Glutamatergic neuron (in vitro differentiated cells): ENCODE results near the gene FAM167B. TPM values are rescaled to one million over a fixed set of nuclear protein-coding genes. Genes with fewer than 3 reads are reported as not detected.
A peak's percentile ranks its signal among the peaks of the same experiment; 100 is the strongest.

Experiments used
- DNase-seq: peaks from one replicate; pipeline ENCODE4 v3.0.0; 2022
- H3K27ac Mint-ChIP-seq: one replicate; pipeline ENCODE4 v1.8.0; 2020; ENCODE audit warnings: mild to moderate bottlenecking, mixed read lengths, inconsistent platforms; ENCODE audit not compliant: unreplicated experiment
- H3K27me3 Mint-ChIP-seq: one replicate; pipeline ENCODE4 v1.8.0; 2020; ENCODE audit warnings: mild to moderate bottlenecking, moderate library complexity, mixed read lengths, inconsistent platforms; ENCODE audit not compliant: unreplicated experiment
- H3K36me3 Mint-ChIP-seq: one replicate; pipeline ENCODE4 v1.8.0; 2020; ENCODE audit warnings: mild to moderate bottlenecking, mixed read lengths, inconsistent platforms; ENCODE audit not compliant: unreplicated experiment
- H3K4me1 Mint-ChIP-seq: one replicate; pipeline ENCODE4 v1.8.0; 2020; ENCODE audit warnings: mild to moderate bottlenecking, low read depth, mixed read lengths, inconsistent platforms; ENCODE audit not compliant: unreplicated experiment
- H3K4me3 Mint-ChIP-seq: one replicate; pipeline ENCODE4 v1.8.0; 2020; ENCODE audit warnings: mild to moderate bottlenecking, mixed read lengths, inconsistent platforms; ENCODE audit not compliant: unreplicated experiment
- H3K9me3 Mint-ChIP-seq: one replicate; pipeline ENCODE4 v1.8.0; 2020; ENCODE audit warnings: mild to moderate bottlenecking, moderate library complexity, mixed read lengths, inconsistent platforms; ENCODE audit not compliant: unreplicated experiment
- CTCF ChIP-seq: fragments of 200-600 bp; sonication (generic); IDR thresholded peaks from one replicate; pipeline ENCODE4 v1.5.0; 2021; ENCODE audit not compliant: partially characterized antibody, unreplicated experiment
- total RNA-seq: library from RNA; stranded (reverse); fragmentation: NEBNext Ultra II Directional; extraction: Animal tissue kit (Norgen Biotek cat#: 25700); gene quantifications from one replicate; pipeline ENCODE4 v1.2.1, GENCODE V29; 2021; ENCODE audit not compliant: unreplicated experiment

FAM167B gene
- total RNA-seq, 1 donor from 2014 or later = 2.5 TPM

GRCh38 chr1:32224285-32224684, 22.7 kb upstream of the FAM167B start:
- DNase-seq = no peak
- H3K27ac Mint-ChIP-seq = no peak overlapping the region
- H3K4me1 Mint-ChIP-seq = peaks cover 2% of the 10 kb centered on the region
- TF ChIP-seq CTCF = no peak
- H3K36me3 Mint-ChIP-seq = no peaks in the 10 kb centered on the region
- peaks cover 4% of the 10 kb centered on the region for H3K9me3 Mint-ChIP-seq
- peaks cover 2% of the 10 kb centered on the region for H3K27me3 Mint-ChIP-seq
- H3K4me3 Mint-ChIP-seq = no peak overlapping the region

DNA sequence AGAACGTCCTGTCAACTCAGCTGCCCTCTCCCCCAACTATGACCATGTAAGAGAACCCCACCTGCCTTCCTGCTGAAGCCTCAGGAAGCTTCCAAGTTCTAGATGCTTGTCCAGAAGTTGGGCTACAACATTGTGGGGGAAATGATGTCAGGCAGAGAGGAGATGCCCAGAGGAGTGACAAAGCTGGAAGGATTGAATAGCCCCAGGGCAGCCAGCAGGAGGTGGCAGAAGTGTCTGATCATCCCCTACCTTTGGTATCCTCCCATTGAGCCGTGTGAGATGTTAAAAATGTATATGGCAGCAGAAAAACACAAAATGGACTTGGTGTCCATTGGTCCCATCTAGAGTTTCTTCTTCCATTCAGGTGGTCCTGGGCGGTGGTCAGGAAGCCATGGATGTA, 18.3 kb upstream of the FAM167B start:
- no peak for DNase-seq
- no peak for TF ChIP-seq CTCF
- peaks cover 1% of the 10 kb centered on the region for H3K9me3 Mint-ChIP-seq
- no peak overlapping the region for H3K4me3 Mint-ChIP-seq
- no peak overlapping the region for H3K27ac Mint-ChIP-seq
- H3K36me3 Mint-ChIP-seq = no peaks in the 10 kb centered on the region
- H3K4me1 Mint-ChIP-seq = peaks cover 5% of the 10 kb centered on the region
- H3K27me3 Mint-ChIP-seq = no peaks in the 10 kb centered on the region

GRCh38 chr1:32231843-32232432, 15.1 kb upstream of the FAM167B start:
- H3K27ac Mint-ChIP-seq = peak overlapping the region; percentile 17
- peaks cover 2% of the 10 kb centered on the region for H3K9me3 Mint-ChIP-seq
- TF ChIP-seq CTCF = no peak
- peaks cover 9% of the 10 kb centered on the region for H3K4me1 Mint-ChIP-seq
- no peaks in the 10 kb centered on the region for H3K27me3 Mint-ChIP-seq
- DNase-seq = no peak
- H3K4me3 Mint-ChIP-seq = no peak overlapping the region
- no peaks in the 10 kb centered on the region for H3K36me3 Mint-ChIP-seq

GRCh38 chr1:32232558-32233304, 14.3 kb upstream of the FAM167B start:
- peaks cover 9% of the 10 kb centered on the region for H3K4me1 Mint-ChIP-seq
- peaks cover 2% of the 10 kb centered on the region for H3K9me3 Mint-ChIP-seq
- no peak for DNase-seq
- no peak for TF ChIP-seq CTCF
- H3K27ac Mint-ChIP-seq = peak overlapping the region; percentile 30
- H3K36me3 Mint-ChIP-seq = no peaks in the 10 kb centered on the region
- H3K27me3 Mint-ChIP-seq = no peaks in the 10 kb centered on the region
- H3K4me3 Mint-ChIP-seq = no peak overlapping the region

DNA sequence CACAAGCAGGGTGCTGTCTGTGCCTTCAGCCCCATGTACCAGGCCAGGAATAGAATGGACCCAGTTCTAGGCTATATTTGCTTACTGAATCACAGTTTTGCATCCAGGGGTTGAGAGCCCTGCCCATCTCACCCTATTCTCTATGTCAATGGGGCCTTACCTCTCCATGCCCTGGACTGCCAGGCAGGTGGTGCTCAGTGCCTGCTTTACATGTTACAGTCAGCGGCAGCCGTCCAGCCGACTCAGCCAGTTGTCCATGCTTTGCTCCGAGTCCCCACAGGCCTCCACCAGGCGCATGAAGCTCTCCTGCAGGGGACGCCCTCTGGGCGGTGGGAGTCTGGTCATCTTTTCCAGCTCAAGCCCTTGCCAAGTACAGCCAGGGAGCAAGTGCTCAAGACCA, 12.2 kb upstream of the FAM167B start:
- Mint-ChIP-seq H3K27me3 (no peaks in the 10 kb centered on the region), H3K4me1 (peaks cover 15% of the 10 kb centered on the region), H3K36me3 (no peaks in the 10 kb centered on the region), H3K9me3 (peaks cover 2% of the 10 kb centered on the region), H3K4me3 (no peak overlapping the region), H3K27ac (no peak overlapping the region)
- no peak for TF ChIP-seq CTCF
- DNase-seq = no peak
